Measurements from ENCODE around the gene CHCHD1.

- no peak for TF ChIP-seq CTCF (IDR thresholded peaks at IDR 0.05; ENCODE audit: insufficient read depth, low read depth, low read length)
- no peak for TF ChIP-seq EZH2 (IDR thresholded peaks at IDR 0.05; ENCODE audit: insufficient read depth, low read length)
Observed at GRCh38 chr10:73765066-73765465, 16.8 kb upstream of the CHCHD1 start.
